Adrenal gland (tissue), 12 donors: ENCODE results near the gene SHISA6. TPM values are rescaled to one million over a fixed set of nuclear protein-coding genes. Genes with fewer than 3 reads are reported as not detected.

Source experiments
- DNase-seq, 7 donors: peaks; one replicate each; pipeline ENCODE4 v3.0.0-alpha.2; 2019 to 2020
- H3K27ac ChIP-seq, 5 donors: fragments of 200-600 bp; sonication (generic) in 4 of 5; 1 replicate in 3 of 5; 2 replicates in 2 of 5; pipeline versions ENCODE4 v1.5.1 to v1.8.0; 2016 to 2020; ENCODE audit warnings: mild to moderate bottlenecking in 1 of 5
- H3K27me3 ChIP-seq: fragments of 200-600 bp; 2 replicates; pipeline ENCODE4 v1.8.0; 2021
- H3K36me3 ChIP-seq, 2 donors: fragments of 200-600 bp; replicated peaks in 1 of 2; 1 replicate in 1 of 2; 2 replicates in 1 of 2; pipeline versions ENCODE4 v1.5.1 to v1.8.0; 2018 to 2022
- H3K4me1 ChIP-seq, 2 donors: fragments of 200-600 bp; replicated peaks in 1 of 2; 1 replicate in 1 of 2; 2 replicates in 1 of 2; pipeline versions ENCODE4 v1.5.1 to v1.8.0; 2018 to 2021
- H3K4me3 ChIP-seq, 4 donors: fragments of 200-600 bp; sonication (generic) in 3 of 4; one replicate each; pipeline ENCODE4 v1.5.1; 2016 to 2018
- H3K9me3 ChIP-seq, 3 donors: fragments of 200-600 bp; sonication (generic) in 1 of 3; replicated peaks in 1 of 3; 1 replicate in 2 of 3; 2 replicates in 1 of 3; pipeline versions ENCODE4 v1.5.1 to v1.8.0; 2016 to 2021
- CTCF ChIP-seq, 6 experiments: fragments of 450-650 bp in 4 of 6; fragments of 200-600 bp in 2 of 6; sonication (generic) in 1 of 6; IDR thresholded peaks; 1 replicate in 5 of 6; 2 replicates in 1 of 6; pipeline versions ENCODE4 v1.5.1 to v1.8.0; 2016 to 2021; ENCODE audit warnings: antibody characterized with exemption in 6 of 6, mild to moderate bottlenecking in 2 of 6, moderate library complexity in 1 of 6
- POLR2A ChIP-seq, 2 donors: fragments of 450-650 bp; IDR thresholded peaks; one replicate each; pipeline ENCODE4 v1.6.1; 2017; ENCODE audit warnings: antibody characterized with exemption in 2 of 2, mild to moderate bottlenecking in 2 of 2, moderate library complexity in 1 of 2
- WGBS, 4 donors: extraction: QIAGEN DNeasy Blood & Tissue Kit in 2 of 4; methylation state at CpG; one replicate each; pipeline versions ENCODE4 v1.1.5 to v1.1.7; 2013 to 2017; 5-methylcytosine and 5-hydroxymethylcytosine counted together
- intact Hi-C, 2 donors: fragments of 100-400 bp; cut with DNase I; formaldehyde crosslinking; loops; one replicate each; pipeline versions ENCODE4 v1.14.1 to v1.15.0; 2022 to 2023
- polyA plus RNA-seq, 3 donors: library from polyadenylated mRNA; stranded (reverse); fragments of 200-250 nt in 2 of 3; fragments of 350-450 nt in 1 of 3; fragmentation: Illumina TruSeq in 1 of 3; extraction: RNeasy Lipid Tissue Mini Kit (QIAGEN cat#74804) in 1 of 3; gene quantifications; one replicate each; pipeline ENCODE4 v1.2.3, GENCODE V29; 2013 to 2014
- total RNA-seq, 9 donors: library from RNA; depleted of rRNA in 4 of 9; stranded (reverse); fragments of >200 nt in 4 of 9; fragments of 120-200 nt in 1 of 9; fragmentation: NEBNext Ultra II Directional in 1 of 9; extraction: Animal tissue kit (Norgen Biotek cat#: 25700) in 1 of 9; gene quantifications; one replicate each; pipeline versions ENCODE4 v1.1.0 to v1.2.4, GENCODE V29; 2013 to 2023
- donor health status: healthy with polysubstance abuse.
- donor health status: Bipolar disorder and iron deficiency.
- donor health status: DM: yes; HTN: yes; CAD: no.
- donor health status: DM: no; HTN: no; CAD: no.
- donor health status: DM: no; HTN: no; CAD: no.
- donor health status: DM: yes; HTN: yes; CAD: no.

SHISA6 gene
- total and polyA plus RNA-seq, 12 donors: 0.09 to 2.0 (median 0.57) TPM

GRCh38 chr17:11535231-11535630, 294.2 kb downstream of the SHISA6 start:
- WGBS, 4 donors: 68 to 90% (median 69%) methylated on average over 2 of the region's 2 CpGs

GRCh38 chr17:11538366-11538765, 297.4 kb downstream of the SHISA6 start:
- intact Hi-C loops: loop anchor here in 1 of 2 donors (10.0 kb wide), 1 partner anchor 626 kb away; no protein-coding TSS in a partner anchor
- 75 to 86% (median 82%) methylated on average over 5 of the region's 5 CpGs for WGBS, 4 donors

More at GRCh38 chr17:11535231-11535630, 294.2 kb downstream of the SHISA6 start:
- no peaks in the 10 kb centered on the region for H3K9me3 ChIP-seq
- TF ChIP-seq CTCF (IDR thresholded peaks at IDR 0.05): no peak
- TF ChIP-seq POLR2A (IDR thresholded peaks at IDR 0.05): no peak
- no peak overlapping the region for H3K4me3 ChIP-seq
- no peak for DNase-seq
- intact Hi-C loops: loop anchor here in 1 of 2 donors (10.0 kb wide), 1 partner anchor 630 kb away; no protein-coding TSS in a partner anchor
- H3K27ac ChIP-seq: no peak overlapping the region
- no peaks in the 10 kb centered on the region for H3K27me3 ChIP-seq
- H3K36me3 ChIP-seq: no peaks in the 10 kb centered on the region
- H3K4me1 ChIP-seq: no peaks in the 10 kb centered on the region

GRCh38 chr17:11539637-11540036, 298.6 kb downstream of the SHISA6 start:
- H3K4me3 ChIP-seq: no peak overlapping the region
- no peaks in the 10 kb centered on the region for H3K27me3 ChIP-seq
- H3K36me3 ChIP-seq: no peaks in the 10 kb centered on the region
- TF ChIP-seq POLR2A (IDR thresholded peaks at IDR 0.05) (no peak), CTCF (IDR thresholded peaks at IDR 0.05) (no peak)
- WGBS, 4 donors: 56 to 70% (median 66%) methylated on average over 7 of the region's 7 CpGs
- no peaks in the 10 kb centered on the region for H3K4me1 ChIP-seq
- peaks cover 0 to 20% (median 0%) of the 10 kb centered on the region in 3 donors for H3K9me3 ChIP-seq
- intact Hi-C loops: loop anchor here in 1 of 2 donors (10.0 kb wide), 1 partner anchor 625 kb away; no protein-coding TSS in a partner anchor
- no peak for DNase-seq
- H3K27ac ChIP-seq: no peak overlapping the region

More at GRCh38 chr17:11538366-11538765, 297.4 kb downstream of the SHISA6 start:
- Histone ChIP-seq H3K4me1 (no peaks in the 10 kb centered on the region), H3K27ac (no peak overlapping the region), H3K4me3 (no peak overlapping the region), H3K27me3 (no peaks in the 10 kb centered on the region), H3K36me3 (no peaks in the 10 kb centered on the region), H3K9me3 (peaks cover 0 to 19% (median 0%) of the 10 kb centered on the region in 3 donors)
- TF ChIP-seq POLR2A (IDR thresholded peaks at IDR 0.05): no peak
- TF ChIP-seq CTCF (IDR thresholded peaks at IDR 0.05): no peak
- no peak for DNase-seq

GRCh38 chr17:11545002-11545401, 304.0 kb downstream of the SHISA6 start:
- intact Hi-C loops: no loop called here
- Histone ChIP-seq H3K27me3 (no peaks in the 10 kb centered on the region), H3K9me3 (peaks cover 0 to 20% (median 0%) of the 10 kb centered on the region in 3 donors), H3K27ac (no peak overlapping the region), H3K4me3 (no peak overlapping the region), H3K36me3 (no peaks in the 10 kb centered on the region), H3K4me1 (no peaks in the 10 kb centered on the region)
- TF ChIP-seq POLR2A (IDR thresholded peaks at IDR 0.05) (no peak), CTCF (IDR thresholded peaks at IDR 0.05) (no peak)
- no peak for DNase-seq
- WGBS, 4 donors: 76 to 83% (median 79%) methylated on average over 6 of the region's 6 CpGs
